ENCODE data around the gene ZNF280A.

GRCh38 chr22:22467112-22467511, 53.0 kb downstream of the ZNF280A start:
- TF ChIP-seq CTCF (conservative IDR thresholded peaks at IDR 0.05; ENCODE audit: low read depth, low read length) (no peak), EZH2 (IDR thresholded peaks at IDR 0.05; ENCODE audit: low read length, unreplicated experiment) (no peak)

All from PC-3 (cell line).